DMS53 treated with DMSO at 0.1 percent for 48 hours (cell line): ENCODE data around the gene AGBL3.

Source experiments
- DNase-seq: peaks from one replicate; lab custom pipeline; 2025; ENCODE audit not compliant: unreplicated experiment; lab: John Stamatoyannopoulos, UW

AGBL3 gene

GRCh38 chr7:135183478-135183877 is 197.2 kb downstream of the AGBL3 start:
- DNase-seq = no peak

GRCh38 chr7:135184254-135184841 is 198.0 kb downstream of the AGBL3 start:
- DNase-seq = no peak
